Activated CD4-positive, alpha-beta T cell treated with anti-CD3 and anti-CD28 coated beads for 4 hours (primary cell): Measurements from ENCODE around the gene MACROD1.
"Not testable (repeated sequence)": the region's sequence is repeated elsewhere in the genome, so short reads cannot be mapped to it uniquely, and the experiment has no call there.

Experiments used
- DNase-seq, 2 donors: peaks; one replicate each; pipeline ENCODE4 v3.0.0-alpha.2; 2020

MACROD1 gene

DNA sequence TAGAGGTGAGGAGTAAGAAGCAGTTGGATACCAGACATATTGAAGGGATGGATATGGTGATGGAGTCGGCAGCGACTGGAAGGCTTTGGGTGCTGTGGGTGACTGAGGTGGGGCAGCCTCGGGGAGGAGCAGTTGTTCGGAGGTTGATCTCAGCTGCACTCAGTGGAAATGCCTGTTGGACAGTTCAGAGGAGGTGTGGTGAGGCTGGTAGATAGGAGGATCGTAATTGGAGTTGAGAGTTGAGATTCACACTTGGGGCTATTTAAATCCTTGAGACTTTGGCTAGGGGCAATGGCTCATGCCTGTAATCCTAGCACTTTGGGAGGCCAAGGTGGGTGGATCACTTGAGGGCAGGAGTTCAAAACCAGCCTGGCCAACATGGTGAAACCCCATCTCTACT, 172.8 kb downstream of the MACROD1 start:
- DNase-seq = no peak

DNA sequence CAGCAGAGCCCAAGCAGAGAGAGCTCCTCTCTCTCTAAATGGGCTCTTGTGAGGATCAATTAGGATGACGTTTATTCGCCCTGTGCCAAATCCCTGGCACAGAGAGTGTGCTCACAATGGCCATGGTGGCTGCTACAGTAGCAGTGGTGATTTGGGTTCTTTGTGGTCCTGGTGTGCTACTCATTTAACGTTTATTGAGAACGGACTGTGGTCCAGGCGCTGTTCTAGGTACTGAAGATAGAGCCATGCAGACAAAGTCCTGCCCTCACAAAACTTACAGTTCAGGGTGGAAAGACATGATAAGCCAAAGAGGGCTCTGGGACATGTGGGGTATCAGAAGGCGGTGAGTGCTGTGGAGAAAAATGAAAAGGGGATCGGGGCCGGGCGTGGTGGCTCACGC, 174.4 kb downstream of the MACROD1 start:
- DNase-seq = no peak

DNA sequence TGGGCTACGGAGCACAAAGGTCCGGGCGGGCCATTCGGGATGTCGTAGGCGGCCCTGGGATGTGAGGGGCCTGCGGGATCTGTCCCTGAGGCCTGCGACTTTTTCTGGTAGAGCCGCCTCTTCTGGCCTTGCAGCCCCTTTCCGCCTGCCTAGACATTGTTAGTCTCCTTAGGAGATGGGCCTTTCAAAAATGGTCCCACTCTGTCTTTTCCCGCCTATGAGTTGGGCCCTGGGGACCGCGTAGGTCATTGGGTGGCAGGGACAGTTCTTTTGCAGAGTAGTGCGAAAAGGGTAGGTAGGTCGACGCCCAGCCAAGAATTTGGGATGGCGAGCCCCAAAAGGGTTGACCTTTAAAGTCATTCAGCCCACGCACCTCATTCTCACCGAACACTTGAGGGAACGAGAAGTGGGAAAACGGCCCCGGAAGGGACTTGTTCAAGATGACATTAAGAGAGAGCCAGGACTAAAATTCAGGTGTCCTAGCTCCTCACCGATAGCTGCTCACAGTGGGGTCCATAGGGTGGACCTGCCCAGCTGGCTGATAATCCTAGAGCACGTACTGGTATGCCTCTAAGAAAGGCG, 178.9 kb downstream of the MACROD1 start:
- no peak for DNase-seq

DNA sequence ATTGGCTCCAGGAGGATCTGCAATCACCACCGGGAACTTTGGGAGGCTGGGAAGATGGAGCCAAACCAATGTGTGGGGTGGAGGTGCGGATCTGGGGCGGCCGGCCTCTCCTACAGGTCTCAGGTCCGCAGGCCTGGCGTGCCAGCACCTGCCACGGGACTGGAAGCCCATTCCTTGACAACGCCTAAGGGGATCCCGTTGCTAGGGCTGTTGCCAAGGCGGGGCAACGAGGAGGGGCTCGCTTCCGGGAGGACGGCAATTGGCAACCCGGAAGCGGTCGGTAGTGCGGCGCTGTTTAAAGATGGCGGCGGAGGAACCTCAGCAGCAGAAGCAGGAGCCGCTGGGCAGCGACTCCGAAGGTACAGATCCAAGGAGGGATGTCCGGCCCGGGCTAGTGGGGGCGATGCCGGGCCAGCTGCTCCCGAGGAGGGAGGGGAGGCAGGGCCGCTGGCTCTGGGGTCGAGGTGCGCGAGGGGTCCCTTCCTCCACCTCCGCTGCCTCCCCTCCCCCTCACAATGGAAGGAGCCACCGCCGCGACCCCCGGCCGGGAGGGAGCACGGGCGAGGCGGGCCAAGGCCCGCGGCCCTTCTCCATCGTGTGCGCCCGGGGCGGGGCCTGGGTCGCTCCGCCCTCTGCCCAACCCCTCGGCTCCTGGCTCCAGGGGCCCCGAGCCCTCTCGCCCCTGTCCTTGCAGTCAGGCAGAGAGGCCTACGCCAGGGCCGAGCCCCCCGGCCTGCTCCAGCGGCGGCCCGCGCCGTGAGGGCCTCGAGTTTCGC, 179.6 kb downstream of the MACROD1 start, which contains the start of gene OTUB1:
Gene OTUB1, plus strand, starts transcription at position 283 of the 776 bp plus-strand sequence. Its CDS starts 19 bp downstream, at position 302.
- peak; percentile 84 to 86 for DNase-seq

DNA sequence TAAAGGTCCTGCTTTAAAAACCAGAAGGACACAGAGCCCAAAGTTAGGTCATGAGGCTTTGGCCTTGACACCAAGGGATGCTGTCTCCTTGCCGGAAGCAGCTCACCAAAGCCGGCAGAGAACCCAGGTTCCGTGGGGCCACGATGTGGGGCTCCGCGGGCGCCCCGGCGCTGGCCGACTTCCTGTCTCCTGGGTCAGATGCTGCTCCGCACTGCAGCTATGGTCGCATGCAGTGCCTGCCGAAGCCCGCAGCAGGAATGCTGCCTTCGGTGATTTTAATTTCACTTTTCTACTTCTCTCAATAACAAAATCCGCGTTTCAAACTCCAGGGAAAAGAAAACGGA, 180.1 kb downstream of the MACROD1 start:
- DNase-seq = peak; percentile 46 to 62

DNA sequence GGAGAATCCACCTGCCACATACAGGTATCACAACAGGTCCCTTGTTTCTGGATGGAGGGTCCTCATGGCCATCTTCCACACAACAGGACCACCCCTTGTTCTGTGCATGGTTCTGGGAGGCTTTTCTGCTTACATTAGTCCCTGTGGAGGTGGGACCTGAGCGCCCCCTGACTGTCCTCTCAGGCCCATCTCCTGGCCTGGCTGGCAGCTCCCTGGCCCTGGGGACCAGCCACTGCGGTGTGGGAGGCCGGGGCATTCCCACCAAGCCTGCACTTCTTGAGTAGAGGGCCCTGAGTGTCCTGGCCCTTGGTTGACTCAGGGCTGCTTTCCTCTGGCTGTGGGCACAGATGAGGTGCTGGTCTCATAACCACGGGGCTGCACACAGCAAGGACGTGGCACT, 186.5 kb downstream of the MACROD1 start:
- no peak for DNase-seq

DNA sequence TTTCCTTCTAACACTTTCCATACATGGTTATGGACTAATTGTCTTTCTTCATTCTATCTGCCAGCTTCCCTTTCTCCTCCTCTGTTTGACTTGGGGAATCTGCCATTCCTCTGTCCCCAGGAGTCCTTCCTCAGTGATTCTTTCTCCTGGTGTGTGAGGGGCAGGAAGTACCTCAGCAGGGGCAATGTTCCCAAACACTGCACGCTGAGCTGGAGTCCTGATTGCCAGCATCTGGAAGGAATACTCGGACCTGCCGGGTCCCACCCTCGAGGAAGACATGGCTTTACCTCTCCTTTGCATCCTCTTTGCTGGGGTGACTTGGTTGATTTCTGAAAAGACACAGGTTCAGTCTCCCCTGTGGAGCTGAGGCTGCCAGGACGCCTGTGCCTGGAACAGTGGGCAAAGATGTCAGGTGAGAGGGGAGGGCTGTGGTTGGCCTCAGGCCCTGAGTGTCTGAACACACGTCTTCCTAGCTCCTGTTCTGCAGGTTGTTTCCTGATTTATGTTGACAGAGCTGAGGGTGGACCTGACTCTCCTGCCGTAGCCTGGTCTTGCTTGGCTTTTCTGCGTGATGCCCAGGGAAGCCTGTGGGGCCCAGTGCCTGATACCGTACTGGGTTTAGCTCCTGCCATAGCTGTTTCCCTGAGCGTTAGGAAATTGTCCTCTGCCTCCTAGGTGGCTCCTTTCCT, 187.2 kb downstream of the MACROD1 start:
- no peak for DNase-seq

DNA sequence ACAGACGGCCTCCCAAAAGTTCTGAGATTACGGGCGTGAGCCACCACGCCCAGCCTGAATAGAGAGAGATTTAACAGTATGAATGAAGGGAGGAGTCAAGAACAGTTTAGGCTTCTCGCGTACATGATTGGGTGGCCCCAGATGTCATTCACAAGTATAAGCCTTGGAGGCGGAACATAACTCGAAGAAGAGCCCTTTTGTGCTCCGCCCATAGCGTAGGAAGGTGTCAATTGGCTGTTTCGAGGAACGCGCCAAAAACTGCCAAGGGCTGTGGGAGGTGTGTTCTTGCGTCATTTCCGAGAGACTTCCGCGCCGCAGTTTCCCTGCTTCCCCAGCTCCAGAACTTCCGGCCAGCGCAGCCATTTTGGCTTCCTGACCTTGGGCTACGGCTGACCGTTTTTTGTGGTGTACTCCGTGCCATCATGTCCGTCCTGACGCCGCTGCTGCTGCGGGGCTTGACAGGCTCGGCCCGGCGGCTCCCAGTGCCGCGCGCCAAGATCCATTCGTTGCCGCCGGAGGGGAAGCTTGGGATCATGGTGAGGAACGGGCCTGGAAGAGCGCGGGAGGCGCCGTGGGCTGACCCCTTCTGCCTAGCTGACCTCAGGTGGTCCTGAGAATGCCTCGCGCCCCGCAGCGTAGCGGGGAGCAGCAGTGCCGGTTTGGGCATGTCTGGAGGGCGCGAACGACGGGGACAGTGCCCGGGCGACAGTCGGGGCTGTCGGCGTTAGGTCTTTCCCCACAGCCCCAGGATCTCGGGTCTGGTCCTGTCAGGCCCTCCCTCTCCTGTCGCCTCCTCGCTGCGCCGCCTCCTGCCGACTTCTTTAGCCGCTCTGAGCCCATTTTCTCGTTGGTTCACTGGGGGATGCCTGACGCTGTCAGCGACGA, 191.4 kb downstream of the MACROD1 start, which contains the start of gene COX8A:
Gene COX8A, plus strand, starts transcription at position 362 of the 885 bp plus-strand sequence. Its CDS starts 61 bp downstream, at position 423.
- peak; percentile 93 to 94 for DNase-seq

DNA sequence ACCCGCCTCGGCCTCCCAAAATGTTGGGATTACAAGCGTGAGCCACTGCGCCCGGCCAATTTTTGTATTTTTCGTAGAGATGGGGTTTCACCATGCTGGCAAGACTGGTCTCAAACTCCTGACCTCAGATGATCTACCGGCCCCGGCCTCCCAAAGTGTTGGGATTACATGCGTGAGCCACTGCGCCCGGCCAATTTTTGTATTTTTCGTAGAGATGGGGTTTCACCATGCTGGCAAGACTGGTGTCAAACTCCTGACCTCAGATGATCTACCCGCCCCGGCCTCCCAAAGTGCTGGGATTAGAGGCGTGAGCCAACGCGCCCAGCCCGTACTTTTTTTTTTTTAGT, 192.0 kb downstream of the MACROD1 start:
- DNase-seq = not testable (repeated sequence)

DNA sequence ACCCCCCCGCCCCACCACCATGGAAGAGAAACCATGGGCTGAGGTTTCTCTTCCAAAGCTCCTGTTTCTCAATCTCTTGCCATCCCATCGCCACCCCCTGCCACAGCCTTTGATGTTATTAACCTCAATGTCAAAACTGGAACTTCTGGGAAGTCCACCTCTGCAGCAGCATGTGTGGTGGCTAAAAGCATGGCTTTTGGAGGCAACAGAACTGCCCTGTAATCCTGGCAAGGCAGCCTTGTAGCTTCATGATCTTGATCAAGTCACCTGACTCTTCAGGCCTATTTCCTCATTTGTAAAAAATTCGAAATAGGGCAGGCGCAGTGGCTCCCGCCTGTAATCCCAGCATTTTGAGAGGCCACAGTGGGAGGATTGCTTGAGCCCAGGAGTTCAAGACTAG, 195.0 kb downstream of the MACROD1 start:
- DNase-seq = no peak

DNA sequence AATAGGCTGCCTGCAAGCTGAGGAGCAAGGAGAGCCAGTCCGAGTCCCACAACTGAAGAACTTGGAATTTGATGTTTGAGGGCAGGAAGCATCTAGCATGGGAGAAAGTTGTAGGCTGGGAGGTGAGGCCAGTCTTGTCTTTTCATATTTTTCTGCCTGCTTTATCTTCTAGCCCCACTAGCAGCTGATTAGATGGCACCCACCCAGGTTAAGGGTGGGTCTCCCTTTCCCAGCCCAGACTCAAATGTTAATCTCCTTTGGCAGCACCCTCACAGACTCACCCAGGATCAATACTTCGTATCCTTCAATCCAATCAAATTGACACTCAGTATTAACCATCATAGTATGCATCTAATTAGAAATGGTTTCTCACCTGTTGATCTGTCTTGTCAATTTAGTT, 196.5 kb downstream of the MACROD1 start:
- DNase-seq = no peak

DNA sequence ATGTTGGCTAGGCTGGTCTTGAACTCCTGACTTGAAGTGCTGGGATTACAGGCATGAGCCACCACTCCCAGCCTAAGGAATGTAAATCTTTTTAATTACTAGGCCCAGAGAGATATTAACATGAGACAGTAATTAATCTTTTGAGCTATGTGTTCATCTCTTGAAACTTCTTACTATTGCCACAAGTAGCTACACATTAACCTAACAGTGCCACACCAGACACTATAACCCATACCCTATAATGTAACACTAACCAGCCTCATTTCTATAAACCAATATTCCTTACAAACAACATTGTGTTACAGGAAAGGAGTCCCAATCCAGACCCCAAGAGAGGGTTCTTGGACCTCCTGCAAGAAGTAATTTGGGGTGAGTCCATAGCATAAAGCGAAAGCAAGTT, 199.5 kb downstream of the MACROD1 start:
- no peak for DNase-seq

DNA sequence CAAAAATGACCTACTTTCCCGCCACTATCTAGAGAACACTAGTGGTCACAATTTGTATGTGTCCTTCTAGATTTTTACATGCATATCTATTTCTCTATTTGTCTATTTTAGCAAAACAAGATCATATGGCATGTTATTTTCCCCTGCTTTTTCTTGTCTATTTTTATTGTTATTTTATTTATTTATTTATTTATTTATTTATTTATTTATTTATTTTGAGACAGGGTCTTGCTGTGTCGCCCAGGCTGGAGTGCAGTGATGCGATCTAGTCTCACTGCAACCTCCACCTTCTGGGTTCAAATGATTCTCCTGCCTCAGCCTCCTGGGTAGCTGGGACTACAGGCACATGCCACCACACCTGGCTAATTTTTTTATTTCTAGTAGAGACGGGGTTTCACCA, 202.0 kb downstream of the MACROD1 start:
- DNase-seq = not testable (repeated sequence)

DNA sequence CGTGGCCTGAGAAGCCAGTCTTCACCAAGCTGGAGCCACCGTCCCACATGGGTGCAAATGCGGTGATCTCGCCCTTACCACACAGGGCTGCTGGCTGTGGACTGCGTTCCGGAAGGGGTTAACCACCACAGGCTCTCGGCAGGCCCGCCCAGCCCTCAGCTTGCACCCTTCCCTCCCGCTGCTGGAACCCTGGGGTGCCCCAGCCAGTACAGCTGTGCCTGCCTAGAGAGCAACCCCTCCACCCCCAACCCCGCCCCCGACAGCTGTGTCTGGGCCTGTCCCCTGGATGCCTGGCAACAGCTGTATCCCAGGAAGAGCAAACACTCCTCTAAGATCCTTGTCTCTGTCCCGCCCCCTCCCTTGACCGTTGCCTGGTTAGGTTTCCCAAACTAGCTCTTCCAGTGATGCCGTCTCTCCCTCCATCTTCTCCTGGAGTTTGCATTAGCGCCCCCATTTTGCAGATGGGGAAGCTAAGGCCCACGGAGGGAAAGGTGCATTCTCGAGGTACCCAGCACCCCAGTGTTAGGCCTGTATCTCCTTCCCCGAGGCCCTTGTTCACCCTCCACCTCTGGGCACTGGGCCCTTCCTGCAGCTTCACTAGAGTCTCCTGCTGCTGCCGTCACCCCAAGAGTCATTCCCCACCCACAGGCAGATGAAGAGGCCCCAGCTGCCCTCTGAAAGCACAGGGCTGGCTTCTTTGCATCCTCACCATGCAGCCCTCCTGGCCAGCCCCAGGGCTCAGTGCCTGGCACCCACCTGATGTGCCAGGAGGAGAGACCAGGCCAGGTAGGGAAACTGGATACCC, 204.1 kb downstream of the MACROD1 start:
- no peak for DNase-seq

DNA sequence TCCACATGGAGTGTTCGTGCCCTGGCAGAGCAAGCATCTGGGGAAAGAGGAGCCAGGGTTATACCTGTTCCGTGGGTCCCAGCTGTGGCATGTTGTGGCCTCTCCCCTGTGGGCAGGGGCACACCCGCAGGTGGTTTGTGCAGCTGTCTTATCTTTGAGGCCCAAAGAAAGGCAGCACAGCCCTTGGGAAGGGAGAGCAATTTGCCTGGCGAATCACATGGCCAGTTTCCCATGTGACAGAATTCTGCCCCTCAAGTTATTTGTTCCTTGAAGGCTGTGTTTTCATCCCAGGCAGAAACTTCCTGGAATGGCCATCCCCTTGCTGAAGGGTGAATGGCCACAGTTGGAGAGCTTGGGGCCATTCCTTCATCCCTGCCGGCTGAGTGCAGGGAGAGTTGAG, 207.9 kb downstream of the MACROD1 start:
- DNase-seq = no peak

DNA sequence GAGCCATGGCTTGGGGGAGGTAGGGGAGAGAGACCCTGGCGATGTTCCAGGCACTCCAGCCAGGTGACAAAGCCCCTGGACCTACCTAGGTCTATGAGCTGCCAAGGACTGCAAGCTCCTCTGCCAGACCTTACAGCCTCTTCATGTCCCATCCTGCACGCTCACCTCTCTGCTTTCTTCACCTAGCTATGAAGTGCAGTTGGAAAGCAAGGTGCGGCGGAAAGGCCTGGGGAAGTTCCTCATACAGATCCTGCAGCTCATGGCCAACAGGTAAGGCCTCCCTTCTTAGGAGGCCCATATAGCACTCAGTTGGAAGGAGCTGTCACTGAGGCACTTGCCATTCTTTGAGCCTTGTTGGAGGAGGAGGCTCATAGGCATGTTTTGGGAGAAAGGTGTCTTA, 213.3 kb downstream of the MACROD1 start:
- no peak for DNase-seq

DNA sequence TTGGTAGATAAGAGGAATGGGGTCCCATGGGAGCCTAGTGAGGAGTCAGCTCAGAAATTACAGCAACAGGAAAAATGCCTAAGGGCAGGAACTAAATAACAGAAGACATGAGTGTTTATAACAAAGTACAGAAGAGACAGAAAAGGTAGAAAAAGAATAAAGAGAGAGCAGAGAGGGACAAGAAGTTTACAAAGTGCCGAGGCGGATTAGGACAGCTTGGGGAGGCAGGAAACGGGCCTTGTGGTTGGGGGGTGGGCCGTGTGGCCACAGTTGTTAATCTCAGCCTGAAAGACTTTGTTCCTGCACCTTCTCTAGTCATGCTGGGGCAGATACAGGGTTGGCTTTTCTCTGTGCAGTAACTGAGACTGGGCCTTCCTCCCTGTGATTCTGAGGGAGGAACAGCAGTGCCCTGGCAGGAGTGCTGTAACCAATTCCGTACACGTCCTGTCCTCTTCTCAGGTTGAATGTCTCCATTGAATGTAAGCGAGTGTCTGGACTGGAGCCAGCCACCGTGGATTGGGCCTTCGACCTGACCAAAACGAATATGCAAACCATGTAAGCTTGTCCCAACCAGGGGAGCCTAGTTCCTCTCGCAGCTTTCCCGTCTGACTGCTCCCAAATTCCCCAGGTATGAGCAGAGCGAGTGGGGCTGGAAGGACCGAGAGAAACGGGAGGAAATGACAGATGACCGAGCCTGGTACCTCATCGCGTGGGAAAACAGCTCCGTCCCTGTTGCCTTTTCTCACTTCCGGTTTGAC, 214.0 kb downstream of the MACROD1 start:
- DNase-seq = no peak
